GM21717 (cell line): Measurements from ENCODE around the gene HSFX2.
"Not testable (repeated sequence)": the region's sequence is repeated elsewhere in the genome, so short reads cannot be mapped to it uniquely, and the experiment has no call there.

Experiments
- ATAC-seq: cut with Tn5 transposase; IDR thresholded peaks from one replicate; pipeline ENCODE4 v1.9.1; 2021; ENCODE audit warnings: mild to moderate bottlenecking, moderate library complexity; ENCODE audit not compliant: unreplicated experiment

Gene HSFX2, protein sequence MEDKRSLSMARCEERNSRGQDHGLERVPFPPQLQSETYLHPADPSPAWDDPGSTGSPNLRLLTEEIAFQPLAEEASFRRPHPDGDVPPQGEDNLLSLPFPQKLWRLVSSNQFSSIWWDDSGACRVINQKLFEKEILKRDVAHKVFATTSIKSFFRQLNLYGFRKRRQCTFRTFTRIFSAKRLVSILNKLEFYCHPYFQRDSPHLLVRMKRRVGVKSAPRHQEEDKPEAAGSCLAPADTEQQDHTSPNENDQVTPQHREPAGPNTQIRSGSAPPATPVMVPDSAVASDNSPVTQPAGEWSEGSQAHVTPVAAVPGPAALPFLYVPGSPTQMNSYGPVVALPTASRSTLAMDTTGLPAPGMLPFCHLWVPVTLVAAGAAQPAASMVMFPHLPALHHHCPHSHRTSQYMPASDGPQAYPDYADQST

DNA sequence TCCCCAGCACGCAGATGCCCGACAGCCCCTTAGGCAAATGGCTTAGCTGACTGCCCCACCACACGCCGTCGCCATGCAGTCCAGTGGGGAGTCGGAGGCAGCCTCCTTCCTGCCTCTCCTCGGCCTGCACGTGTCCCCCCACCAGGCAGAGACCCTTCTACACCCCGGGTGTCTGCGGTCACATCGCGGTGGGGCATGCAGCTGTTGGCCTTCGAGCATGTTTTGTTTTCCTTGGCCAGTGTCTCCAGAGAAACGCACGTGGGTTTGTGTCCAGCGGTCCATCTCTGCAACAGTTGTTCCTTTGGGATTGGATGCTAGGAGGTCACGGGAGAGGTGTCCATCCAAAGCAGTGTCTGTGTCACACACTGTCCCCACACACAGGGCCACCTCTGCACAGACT is at the start of gene HSFX2:
Gene HSFX2 (minus strand): TSS at position 101 of the 400 bp plus-strand sequence. CDS start 614 bp downstream, outside the sequence.
- ATAC-seq = not testable (repeated sequence)

GRCh38 chrX:149643496-149643895 is 48.4 kb upstream of the HSFX2 start:
- ATAC-seq = no peak

DNA sequence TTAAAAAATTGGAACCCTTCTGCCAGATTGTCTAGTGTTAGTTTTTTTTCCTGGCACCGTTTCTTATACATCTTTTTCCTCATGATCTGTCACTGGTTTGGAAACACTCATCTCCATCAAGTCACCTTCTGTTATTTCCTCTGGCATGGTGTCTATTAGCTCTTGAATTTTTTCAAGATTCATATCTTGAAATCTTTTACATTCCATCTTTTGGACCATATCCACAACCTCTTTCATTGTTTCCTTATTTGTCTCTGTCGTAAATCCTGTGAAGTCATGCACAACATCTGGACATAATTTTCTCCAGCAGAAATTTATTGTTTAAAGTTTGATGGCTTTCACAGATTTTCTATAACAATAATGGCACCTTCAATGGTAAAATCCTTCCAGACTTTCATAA is 46.7 kb upstream of the HSFX2 start:
- ATAC-seq = no peak

DNA sequence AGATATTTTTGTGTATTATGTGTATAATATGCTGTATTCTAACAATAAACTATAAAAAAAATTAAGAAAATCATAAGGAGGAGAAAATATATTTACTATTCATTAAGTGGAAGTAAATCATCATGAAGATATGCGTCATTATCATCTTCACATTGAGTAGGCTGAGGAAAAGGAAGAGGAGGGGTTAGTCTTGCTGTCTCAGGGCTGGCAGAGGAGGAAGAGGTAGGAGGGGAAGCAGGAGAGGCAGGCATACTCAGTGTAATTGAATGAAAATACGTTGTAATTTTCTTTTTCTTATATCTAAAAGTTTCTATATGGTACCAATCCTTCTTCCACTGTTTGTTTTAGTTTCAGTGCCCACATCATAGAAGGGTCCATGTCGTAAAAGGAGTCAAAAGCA is 46.3 kb upstream of the HSFX2 start:
- ATAC-seq = no peak

GRCh38 chrX:149639568-149639967 is 44.5 kb upstream of the HSFX2 start:
- ATAC-seq = no peak

GRCh38 chrX:149638860-149639259 is 43.7 kb upstream of the HSFX2 start:
- no peak for ATAC-seq

DNA sequence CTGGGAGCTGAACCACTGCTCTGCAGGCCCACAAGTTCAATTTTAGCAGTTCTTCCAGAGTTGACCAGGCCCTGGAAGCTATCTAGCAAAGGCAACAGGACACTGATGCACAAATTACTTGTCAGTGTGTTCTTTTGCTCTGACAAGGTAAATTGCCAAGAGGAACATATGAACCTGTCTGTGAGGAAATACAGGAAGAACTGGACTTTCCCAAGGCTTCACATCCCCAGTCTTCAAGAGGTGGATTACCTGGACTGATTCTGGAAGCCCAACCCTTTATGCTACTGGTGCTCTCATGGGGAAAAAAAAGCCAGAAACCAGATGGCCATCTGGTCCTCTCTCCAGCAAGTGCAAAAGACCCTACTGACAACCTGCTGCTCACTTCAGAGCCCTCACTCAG is 38.4 kb upstream of the HSFX2 start:
- no peak for ATAC-seq

- ATAC-seq = peak; percentile 88
Measured at GRCh38 chrX:149631234-149632165, 36.4 kb upstream of the HSFX2 start, which contains the start of gene TMEM185A. TMEM185A (minus strand) TSS chrX:149631792; CDS start chrX:149631580, 212 bp downstream.

- ATAC-seq = no peak
Measured at GRCh38 chrX:149630681-149631233, 35.6 kb upstream of the HSFX2 start.

- ATAC-seq = no peak
Measured at GRCh38 chrX:149629730-149630387, 34.7 kb upstream of the HSFX2 start.

DNA sequence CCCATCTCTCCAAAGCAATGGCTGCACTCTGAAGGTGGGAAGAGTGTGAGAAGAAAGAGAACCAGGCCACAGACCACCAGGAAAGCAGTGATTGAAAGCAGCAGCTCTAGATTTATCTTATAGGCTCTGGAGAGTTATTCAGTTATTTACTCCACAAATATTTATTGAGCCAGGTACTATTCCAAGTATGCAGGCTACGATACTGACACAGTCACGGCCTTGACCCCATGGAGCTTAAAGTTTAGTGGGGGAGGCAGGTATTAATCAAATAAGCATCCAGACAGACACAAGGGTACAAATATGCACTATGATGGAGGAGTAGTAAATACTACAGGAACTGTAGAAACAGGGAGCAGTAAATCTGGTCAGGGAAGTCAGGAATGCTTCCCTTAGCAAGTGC is 33.7 kb upstream of the HSFX2 start:
- no peak for ATAC-seq

DNA sequence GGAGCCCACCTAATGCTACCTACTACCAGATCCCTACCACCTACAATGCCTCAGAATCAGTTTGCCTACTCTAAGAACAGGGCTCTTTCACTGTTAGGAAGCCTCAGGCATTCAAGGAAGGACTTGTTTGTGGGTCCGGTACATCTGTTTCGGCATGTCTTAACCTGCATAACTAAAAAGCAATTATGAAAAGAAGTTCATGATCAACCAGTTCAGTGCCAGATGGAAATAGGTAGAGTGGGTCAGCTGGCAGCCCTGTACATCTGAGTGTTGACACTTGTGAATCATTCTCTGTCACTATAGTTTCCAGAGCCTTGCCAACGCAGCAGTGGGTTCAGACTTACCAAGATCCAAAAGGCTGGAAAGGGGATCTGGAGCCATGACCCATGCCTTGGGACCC is 33.2 kb upstream of the HSFX2 start:
- no peak for ATAC-seq

- not testable (repeated sequence) for ATAC-seq
Measured at GRCh38 chrX:149626829-149627228, 31.7 kb upstream of the HSFX2 start.

DNA sequence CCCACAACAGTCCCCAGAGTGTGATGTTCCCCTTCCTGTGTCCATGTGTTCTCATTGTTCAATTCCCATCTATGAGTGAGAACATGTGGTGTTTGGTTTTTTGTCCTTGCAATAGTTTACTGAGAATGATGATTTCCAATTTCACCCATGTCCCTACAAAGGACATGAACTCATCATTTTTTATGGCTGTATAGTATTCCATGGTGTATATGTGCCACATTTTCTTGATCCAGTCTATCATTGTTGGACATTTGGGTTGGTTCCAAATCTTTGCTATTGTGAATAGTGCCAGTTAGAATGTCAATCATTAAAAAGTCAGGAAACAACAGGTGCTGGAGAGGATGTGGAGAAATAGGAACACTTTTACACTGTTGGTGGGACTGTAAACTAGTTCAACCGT is 24.5 kb upstream of the HSFX2 start:
- ATAC-seq = not testable (repeated sequence)

DNA sequence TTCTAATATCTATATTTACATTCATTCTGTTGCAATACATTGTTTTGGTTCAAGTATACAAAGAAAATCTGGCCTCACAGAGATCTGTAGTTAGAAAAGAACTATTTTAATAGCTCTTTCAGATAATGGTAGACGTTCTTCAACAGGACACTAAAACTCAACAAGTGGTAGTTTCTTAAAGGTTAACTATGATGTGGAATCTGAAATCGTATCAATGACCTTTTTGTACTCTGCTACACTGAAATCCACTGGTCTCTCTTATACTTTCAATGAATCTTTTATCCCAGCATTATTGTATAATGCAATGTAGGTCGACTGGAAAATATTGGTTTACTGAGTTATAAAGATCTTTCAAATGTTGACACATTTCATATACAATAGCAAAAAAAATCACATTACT is 23.8 kb upstream of the HSFX2 start:
- ATAC-seq = no peak

DNA sequence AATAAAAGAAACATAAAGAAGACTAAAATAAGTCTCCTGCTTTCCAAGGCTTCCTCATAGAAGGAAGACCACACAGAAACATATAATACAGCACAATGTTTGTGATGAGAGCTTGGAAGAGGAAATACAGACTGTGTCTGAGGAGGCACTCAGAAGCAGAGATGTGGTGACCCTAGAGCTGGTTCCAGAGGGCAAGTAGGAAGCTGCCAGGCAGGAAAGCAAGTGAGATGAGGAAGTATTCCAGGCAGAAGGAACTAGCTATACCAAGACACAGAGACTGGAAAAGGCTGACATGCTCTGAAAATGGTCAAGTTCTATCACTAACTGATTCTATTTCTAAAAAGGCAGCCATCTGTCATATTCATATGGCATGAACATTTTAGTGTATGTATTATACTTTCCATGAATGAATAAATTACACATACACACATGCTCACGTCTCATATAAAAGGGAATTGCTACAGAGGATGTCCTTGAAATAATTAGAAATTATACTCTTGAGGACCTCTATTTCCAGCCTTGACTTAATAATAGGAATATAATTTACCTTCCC is 16.6 kb upstream of the HSFX2 start:
- no peak for ATAC-seq

DNA sequence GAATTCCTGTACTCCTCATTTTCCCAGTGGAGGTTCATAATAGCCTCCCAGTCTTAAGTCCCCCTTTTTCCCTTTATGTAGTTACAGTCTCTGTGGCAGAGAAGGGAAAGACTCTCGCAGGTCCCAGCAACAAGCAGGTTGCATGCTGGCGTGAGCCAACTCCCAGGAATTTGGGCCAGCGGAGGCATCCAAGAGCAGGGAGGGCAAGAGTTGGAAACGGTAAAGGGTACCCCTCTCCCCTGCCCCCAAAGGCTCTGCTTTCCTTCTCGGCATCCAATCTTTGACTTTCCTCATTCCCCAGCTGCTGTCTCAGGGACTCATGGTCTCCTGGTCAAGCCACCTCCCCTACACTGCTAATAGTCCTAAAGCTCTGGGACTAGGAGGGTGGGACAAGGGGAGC is 15.4 kb upstream of the HSFX2 start:
- no peak for ATAC-seq

DNA sequence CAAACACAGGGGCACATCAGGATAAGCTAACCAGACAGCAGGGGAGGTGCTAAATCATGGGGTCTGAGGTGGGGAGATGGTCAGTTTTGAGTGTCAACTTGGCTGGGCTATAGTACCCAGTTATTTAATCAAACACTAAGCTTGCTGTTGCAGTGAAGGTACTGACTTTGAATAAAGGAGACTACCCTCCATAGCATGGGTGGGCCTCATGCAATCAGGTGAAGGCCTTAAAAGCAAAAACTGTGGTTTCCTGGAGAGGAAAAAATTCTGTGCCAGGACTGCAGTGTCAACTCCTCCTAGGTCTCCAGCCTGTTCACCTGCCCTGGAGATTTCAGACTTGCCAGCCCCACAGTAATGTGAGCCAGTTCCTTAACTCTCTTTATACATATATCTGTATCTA is 12.6 kb upstream of the HSFX2 start:
- no peak for ATAC-seq

GRCh38 chrX:149605248-149605885 is 10.3 kb upstream of the HSFX2 start:
- ATAC-seq = not testable (repeated sequence)

DNA sequence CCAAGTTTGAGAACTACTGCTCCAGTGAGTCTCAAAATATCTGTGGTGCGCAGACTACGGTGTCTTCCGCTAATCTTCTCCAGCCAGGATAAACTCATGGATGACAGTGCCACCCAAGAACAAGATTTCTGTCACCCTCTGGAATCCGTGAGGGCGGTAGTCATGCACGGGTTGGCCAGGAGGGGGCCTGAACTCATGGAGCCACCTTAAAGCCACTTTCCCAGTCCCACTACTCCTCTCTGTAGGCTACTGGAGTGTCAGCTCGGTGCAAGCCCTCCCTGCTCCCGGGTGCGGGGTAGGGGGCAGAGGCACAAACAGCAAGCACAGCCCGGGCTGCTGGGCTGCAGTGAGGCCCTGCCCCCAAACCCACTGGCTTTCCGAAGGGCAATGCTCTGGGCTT is 3.5 kb upstream of the HSFX2 start:
- not testable (repeated sequence) for ATAC-seq
